ENCODE measurements around the gene TAF4.
A peak's percentile ranks its signal among the peaks of the same experiment; 100 is the strongest.

TAF4 gene

DNA sequence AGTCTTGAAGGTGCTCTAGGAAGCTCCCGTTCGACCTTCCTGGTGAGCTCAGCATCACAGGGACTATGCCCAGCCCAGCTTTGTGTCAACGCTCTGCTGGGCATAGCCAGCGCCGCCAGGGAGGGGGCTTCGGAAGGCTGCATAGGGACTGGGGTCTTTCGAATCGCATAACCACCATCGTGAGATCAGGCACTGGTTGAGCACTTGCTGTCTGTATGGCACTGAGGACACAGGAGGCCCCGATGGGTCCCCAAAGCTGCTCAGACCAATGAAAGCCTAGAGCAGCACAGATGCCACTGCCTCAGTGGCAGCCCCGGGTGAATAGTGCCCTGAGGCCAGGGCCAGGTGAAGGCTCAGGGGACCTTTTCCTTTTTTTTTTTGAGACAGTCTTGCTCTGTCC is 96.7 kb downstream of the TAF4 start:
- Histone ChIP-seq H2AK5ac (ENCODE audit: low read length) (no peak overlapping the region), H2BK5ac (ENCODE audit: low read length) (no peak overlapping the region), H2BK15ac (replicated peaks; ENCODE audit: low read depth) (no peak overlapping the region), H3K56ac (ENCODE audit: low read length) (no peak overlapping the region), H3K23ac (ENCODE audit: low read length) (no peak overlapping the region), H4K8ac (ENCODE audit: low read depth, low read length) (no peak overlapping the region), H3K27me3 (ENCODE audit: insufficient read depth, low read length, poor library complexity) (no peaks in the 10 kb centered on the region), H3K79me2 (ENCODE audit: control insufficient read depth, insufficient read depth, low read length) (no peaks in the 10 kb centered on the region), H4K5ac (ENCODE audit: low read length) (no peak overlapping the region), H3K4ac (ENCODE audit: low read depth, low read length) (no peak overlapping the region), H3K18ac (ENCODE audit: low read length) (no peak overlapping the region), H3K79me1 (ENCODE audit: low read length) (no peaks in the 10 kb centered on the region), H3K4me1 (ENCODE audit: control insufficient read depth, low read depth, low read length) (no peaks in the 10 kb centered on the region), H3K4me2 (ENCODE audit: low read length) (no peak overlapping the region), H3K36me3 (ENCODE audit: control insufficient read depth, insufficient read depth, low read length) (no peaks in the 10 kb centered on the region), H3K9ac (ENCODE audit: low read length) (no peak overlapping the region), H3K27ac (ENCODE audit: low read depth, low read length) (no peak overlapping the region), H2BK120ac (ENCODE audit: low read depth, low read length) (no peak overlapping the region), H3K4me3 (ENCODE audit: low read length) (no peak overlapping the region)
- DNase-seq, result no peak
- no CpG with 5 or more reads among the region's 11 CpGs for WGBS (ENCODE audit: extremely low coverage, insufficient coverage, low lambda C conversion rate)

DNA sequence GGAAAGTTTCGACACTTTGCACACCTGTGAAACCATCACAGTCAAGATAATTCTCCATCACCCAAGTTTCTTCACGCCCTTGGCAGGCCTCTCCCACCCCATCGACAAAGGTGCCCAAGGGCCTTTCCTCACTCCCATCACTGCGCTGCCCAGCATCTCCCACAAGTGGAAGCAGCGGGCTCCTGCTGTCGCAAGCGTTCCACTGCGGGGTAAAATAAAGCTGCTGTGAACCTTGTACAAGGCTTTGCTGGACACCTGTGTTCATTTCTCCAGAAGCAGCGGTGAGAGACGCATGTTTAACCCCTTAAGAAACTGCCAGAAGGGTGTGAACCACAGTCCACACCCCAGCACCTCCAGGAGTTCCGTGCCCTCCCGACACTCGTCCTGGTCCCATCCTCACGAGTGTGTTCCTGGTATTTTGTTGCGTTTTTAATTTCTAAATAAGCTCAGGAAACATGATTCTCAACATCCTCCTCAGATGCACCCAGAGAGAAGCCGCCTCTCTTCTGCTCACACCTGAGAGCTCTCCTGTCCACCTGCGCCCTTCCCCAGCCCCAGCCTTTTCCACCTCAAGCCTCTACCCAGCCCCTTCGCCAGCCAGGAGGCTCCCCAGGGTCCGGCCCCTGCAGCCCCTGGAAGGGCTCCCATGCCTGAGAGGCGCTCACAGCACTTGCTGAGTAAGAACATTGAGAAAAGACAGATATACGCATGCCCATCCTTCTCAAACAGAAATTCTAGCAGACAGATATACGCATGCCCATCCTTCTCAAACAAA is 97.5 kb downstream of the TAF4 start:
- Histone ChIP-seq H3K56ac (ENCODE audit: low read length) (no peak overlapping the region), H3K79me2 (ENCODE audit: control insufficient read depth, insufficient read depth, low read length) (no peaks in the 10 kb centered on the region), H3K4me2 (ENCODE audit: low read length) (no peak overlapping the region), H3K9ac (ENCODE audit: low read length) (no peak overlapping the region), H2AK5ac (ENCODE audit: low read length) (no peak overlapping the region), H3K23ac (ENCODE audit: low read length) (no peak overlapping the region), H2BK15ac (replicated peaks; ENCODE audit: low read depth) (no peak overlapping the region), H3K4ac (ENCODE audit: low read depth, low read length) (no peak overlapping the region), H3K4me3 (ENCODE audit: low read length) (no peak overlapping the region), H4K5ac (ENCODE audit: low read length) (no peak overlapping the region), H3K4me1 (ENCODE audit: control insufficient read depth, low read depth, low read length) (no peaks in the 10 kb centered on the region), H4K8ac (ENCODE audit: low read depth, low read length) (no peak overlapping the region), H3K79me1 (ENCODE audit: low read length) (no peaks in the 10 kb centered on the region), H2BK5ac (ENCODE audit: low read length) (no peak overlapping the region), H3K27me3 (ENCODE audit: insufficient read depth, low read length, poor library complexity) (no peaks in the 10 kb centered on the region), H3K36me3 (ENCODE audit: control insufficient read depth, insufficient read depth, low read length) (no peaks in the 10 kb centered on the region), H3K18ac (ENCODE audit: low read length) (no peak overlapping the region), H3K27ac (ENCODE audit: low read depth, low read length) (no peak overlapping the region), H2BK120ac (ENCODE audit: low read depth, low read length) (no peak overlapping the region)
- no CpG with 5 or more reads among the region's 22 CpGs for WGBS (ENCODE audit: extremely low coverage, insufficient coverage, low lambda C conversion rate)
- no peak for DNase-seq

- no peak for DNase-seq
- H3K23ac ChIP-seq (ENCODE audit: low read length), result no peak overlapping the region
- H4K5ac ChIP-seq (ENCODE audit: low read length), result no peak overlapping the region
- H3K27ac ChIP-seq (ENCODE audit: low read depth, low read length), result no peak overlapping the region
- H3K36me3 ChIP-seq (ENCODE audit: control insufficient read depth, insufficient read depth, low read length), result no peaks in the 10 kb centered on the region
- no peak overlapping the region for H2BK5ac ChIP-seq (ENCODE audit: low read length)
- H3K4me2 ChIP-seq (ENCODE audit: low read length), result no peak overlapping the region
- H3K27me3 ChIP-seq (ENCODE audit: insufficient read depth, low read length, poor library complexity), result no peaks in the 10 kb centered on the region
- no peaks in the 10 kb centered on the region for H3K4me1 ChIP-seq (ENCODE audit: control insufficient read depth, low read depth, low read length)
- H3K4ac ChIP-seq (ENCODE audit: low read depth, low read length), result no peak overlapping the region
- no peak overlapping the region for H2BK120ac ChIP-seq (ENCODE audit: low read depth, low read length)
- no peak overlapping the region for H2AK5ac ChIP-seq (ENCODE audit: low read length)
- no peak overlapping the region for H3K9ac ChIP-seq (ENCODE audit: low read length)
- H2BK15ac ChIP-seq (replicated peaks; ENCODE audit: low read depth), result no peak overlapping the region
- no peak overlapping the region for H3K56ac ChIP-seq (ENCODE audit: low read length)
- no peak overlapping the region for H3K18ac ChIP-seq (ENCODE audit: low read length)
- 50% methylated on average over 1 of the region's 7 CpGs for WGBS (ENCODE audit: extremely low coverage, insufficient coverage, low lambda C conversion rate)
- H3K79me2 ChIP-seq (ENCODE audit: control insufficient read depth, insufficient read depth, low read length), result no peaks in the 10 kb centered on the region
- H3K4me3 ChIP-seq (ENCODE audit: low read length), result no peak overlapping the region
- no peak overlapping the region for H4K8ac ChIP-seq (ENCODE audit: low read depth, low read length)
- no peaks in the 10 kb centered on the region for H3K79me1 ChIP-seq (ENCODE audit: low read length)
Observed at GRCh38 chr20:61967300-61967699, 98.4 kb downstream of the TAF4 start.

DNA sequence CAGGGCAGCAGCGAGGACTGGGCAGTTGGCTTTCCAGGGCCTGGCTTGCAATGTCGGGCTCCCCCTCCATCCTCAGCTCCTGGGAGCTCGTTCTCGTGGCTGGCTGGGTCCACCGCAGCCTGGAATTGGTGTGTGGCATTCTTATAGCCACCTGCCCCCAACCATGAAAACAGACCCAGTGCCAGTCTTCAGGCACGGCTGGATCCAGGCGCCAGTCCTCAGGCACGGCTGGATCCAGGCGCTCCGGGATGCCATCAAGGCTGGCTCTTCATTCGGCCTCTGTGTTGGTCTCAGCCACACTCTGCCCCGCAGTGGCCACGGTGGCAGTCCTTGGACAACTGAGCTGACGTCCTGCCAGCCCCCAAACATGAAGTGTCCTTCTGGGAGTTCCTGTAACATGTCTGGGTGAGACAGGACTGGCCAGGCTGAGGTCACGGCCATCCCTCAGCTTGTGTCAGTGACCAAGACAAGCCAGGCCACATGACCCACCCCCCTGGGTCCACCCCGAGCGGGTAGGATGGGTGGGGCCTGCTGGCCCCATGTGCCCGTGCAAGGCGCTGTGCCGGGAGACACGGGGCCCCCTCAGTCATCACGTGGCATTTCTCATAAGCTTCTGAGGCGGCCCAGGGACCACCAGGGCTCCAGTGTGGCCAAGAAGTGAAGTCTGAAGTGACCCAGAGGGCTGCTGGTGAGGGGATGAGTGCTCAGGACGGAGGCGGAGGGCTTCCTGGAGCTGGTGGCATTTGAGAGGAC is 99.0 kb downstream of the TAF4 start:
- H3K4me2 ChIP-seq (ENCODE audit: low read length), result no peak overlapping the region
- H3K27me3 ChIP-seq (ENCODE audit: insufficient read depth, low read length, poor library complexity), result no peaks in the 10 kb centered on the region
- H4K8ac ChIP-seq (ENCODE audit: low read depth, low read length), result no peak overlapping the region
- no peak overlapping the region for H3K18ac ChIP-seq (ENCODE audit: low read length)
- H2AK5ac ChIP-seq (ENCODE audit: low read length), result no peak overlapping the region
- H3K79me2 ChIP-seq (ENCODE audit: control insufficient read depth, insufficient read depth, low read length), result no peaks in the 10 kb centered on the region
- H4K5ac ChIP-seq (ENCODE audit: low read length), result no peak overlapping the region
- H3K4ac ChIP-seq (ENCODE audit: low read depth, low read length), result no peak overlapping the region
- no peak overlapping the region for H3K56ac ChIP-seq (ENCODE audit: low read length)
- H2BK15ac ChIP-seq (replicated peaks; ENCODE audit: low read depth), result no peak overlapping the region
- H3K79me1 ChIP-seq (ENCODE audit: low read length), result no peaks in the 10 kb centered on the region
- WGBS (ENCODE audit: extremely low coverage, insufficient coverage, low lambda C conversion rate), result no CpG with 5 or more reads among the region's 25 CpGs
- no peak overlapping the region for H3K9ac ChIP-seq (ENCODE audit: low read length)
- no peak overlapping the region for H3K23ac ChIP-seq (ENCODE audit: low read length)
- no peak overlapping the region for H2BK5ac ChIP-seq (ENCODE audit: low read length)
- no peak for DNase-seq
- H3K4me1 ChIP-seq (ENCODE audit: control insufficient read depth, low read depth, low read length), result no peaks in the 10 kb centered on the region
- no peak overlapping the region for H2BK120ac ChIP-seq (ENCODE audit: low read depth, low read length)
- H3K36me3 ChIP-seq (ENCODE audit: control insufficient read depth, insufficient read depth, low read length), result no peaks in the 10 kb centered on the region
- no peak overlapping the region for H3K27ac ChIP-seq (ENCODE audit: low read depth, low read length)
- H3K4me3 ChIP-seq (ENCODE audit: low read length), result no peak overlapping the region

DNA sequence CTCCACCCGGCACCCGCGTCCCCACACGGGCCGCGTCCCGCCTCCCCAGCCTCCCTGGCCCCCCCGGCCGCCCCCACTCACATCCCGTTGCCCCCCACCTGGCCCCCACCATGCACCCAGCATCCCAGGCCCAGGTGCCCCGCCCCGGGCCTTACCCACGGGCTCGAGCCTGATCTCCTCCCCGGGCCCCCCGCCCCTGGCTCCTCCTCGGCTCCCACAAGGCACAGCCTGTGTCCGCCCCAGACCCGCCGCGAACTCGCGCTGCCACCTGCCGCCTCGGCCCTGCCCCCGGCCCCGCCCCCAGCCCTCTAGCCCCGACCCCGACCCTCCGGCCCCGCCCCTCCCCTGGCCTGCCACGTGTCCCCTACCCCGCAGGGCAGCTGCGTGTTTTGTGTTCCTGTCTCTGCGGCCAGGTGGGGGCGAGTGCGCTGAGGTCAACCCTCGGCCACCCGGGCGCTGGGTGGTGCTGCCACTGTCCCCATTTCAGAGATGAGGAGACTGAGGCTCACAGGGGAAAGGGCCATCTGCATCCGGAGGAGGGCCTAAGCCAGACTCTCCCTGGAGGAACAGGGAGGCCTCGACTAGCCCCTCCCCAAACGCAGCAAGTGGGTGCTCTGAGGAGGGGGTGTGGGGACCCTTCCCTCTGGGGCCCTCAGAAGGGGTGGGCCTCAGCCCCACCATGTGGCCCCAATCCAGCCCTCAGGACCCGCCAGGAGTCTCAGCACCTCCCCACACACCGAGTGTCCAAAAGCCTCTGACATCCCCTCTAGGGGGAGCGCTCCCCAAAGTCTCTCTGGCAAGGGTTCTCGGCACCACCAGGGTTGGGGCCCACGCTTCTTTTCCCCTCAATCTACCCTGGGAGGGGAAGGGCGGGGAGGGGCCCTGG is 99.8 kb downstream of the TAF4 start:
- Histone ChIP-seq H3K27ac (ENCODE audit: low read depth, low read length) (no peak overlapping the region), H3K23ac (ENCODE audit: low read length) (no peak overlapping the region), H2BK5ac (ENCODE audit: low read length) (no peak overlapping the region), H3K36me3 (ENCODE audit: control insufficient read depth, insufficient read depth, low read length) (no peaks in the 10 kb centered on the region), H3K4me3 (ENCODE audit: low read length) (no peak overlapping the region), H3K27me3 (ENCODE audit: insufficient read depth, low read length, poor library complexity) (no peaks in the 10 kb centered on the region), H4K8ac (ENCODE audit: low read depth, low read length) (no peak overlapping the region), H3K4me1 (ENCODE audit: control insufficient read depth, low read depth, low read length) (no peaks in the 10 kb centered on the region), H3K9ac (ENCODE audit: low read length) (no peak overlapping the region), H3K79me1 (ENCODE audit: low read length) (no peaks in the 10 kb centered on the region), H3K18ac (ENCODE audit: low read length) (no peak overlapping the region), H2BK15ac (replicated peaks; ENCODE audit: low read depth) (no peak overlapping the region), H2AK5ac (ENCODE audit: low read length) (no peak overlapping the region), H3K56ac (ENCODE audit: low read length) (no peak overlapping the region), H4K5ac (ENCODE audit: low read length) (no peak overlapping the region), H2BK120ac (ENCODE audit: low read depth, low read length) (no peak overlapping the region), H3K79me2 (ENCODE audit: control insufficient read depth, insufficient read depth, low read length) (no peaks in the 10 kb centered on the region), H3K4me2 (ENCODE audit: low read length) (no peak overlapping the region), H3K4ac (ENCODE audit: low read depth, low read length) (no peak overlapping the region)
- DNase-seq, result peak; percentile 66
- no CpG with 5 or more reads among the region's 49 CpGs for WGBS (ENCODE audit: extremely low coverage, insufficient coverage, low lambda C conversion rate)
